NT2/D1 (cell line): ENCODE measurements around the gene MEG3.

ENCODE experiments used
- YY1 ChIP-seq: IDR thresholded peaks from 2 replicates; pipeline ENCODE4 v1.6.1; 2011; ENCODE audit not compliant: insufficient read length, insufficient read depth
- ZNF274 ChIP-seq: IDR thresholded peaks from 2 replicates; pipeline ENCODE4 v1.6.1; 2011; ENCODE audit warnings: mild to moderate bottlenecking, low read depth, low read length

DNA sequence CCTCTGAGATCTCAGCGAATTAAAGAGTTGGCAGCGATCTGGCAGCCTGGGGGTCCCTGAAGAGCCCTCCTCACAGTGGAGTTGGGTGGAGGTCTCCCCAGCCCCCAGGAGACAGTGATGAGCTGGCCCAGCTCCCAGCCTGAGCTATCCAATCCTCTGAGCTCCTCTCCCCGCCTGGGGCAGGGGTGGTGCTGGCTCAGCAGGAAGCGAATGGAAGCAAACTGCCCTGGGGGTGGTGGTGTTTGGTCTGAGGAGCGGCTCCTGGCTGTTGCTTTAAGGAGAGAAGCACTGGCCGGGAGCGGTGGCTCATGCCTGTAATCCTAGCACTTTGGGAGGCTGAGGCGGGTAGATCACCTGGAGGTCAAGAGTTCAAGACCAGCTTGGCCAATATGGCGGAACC lies 19.5 kb upstream of the MEG3 start:
- TF ChIP-seq ZNF274 = no peak
- TF ChIP-seq YY1 = no peak
